ENCODE measurements around the gene VCP.

Gene VCP

DNA sequence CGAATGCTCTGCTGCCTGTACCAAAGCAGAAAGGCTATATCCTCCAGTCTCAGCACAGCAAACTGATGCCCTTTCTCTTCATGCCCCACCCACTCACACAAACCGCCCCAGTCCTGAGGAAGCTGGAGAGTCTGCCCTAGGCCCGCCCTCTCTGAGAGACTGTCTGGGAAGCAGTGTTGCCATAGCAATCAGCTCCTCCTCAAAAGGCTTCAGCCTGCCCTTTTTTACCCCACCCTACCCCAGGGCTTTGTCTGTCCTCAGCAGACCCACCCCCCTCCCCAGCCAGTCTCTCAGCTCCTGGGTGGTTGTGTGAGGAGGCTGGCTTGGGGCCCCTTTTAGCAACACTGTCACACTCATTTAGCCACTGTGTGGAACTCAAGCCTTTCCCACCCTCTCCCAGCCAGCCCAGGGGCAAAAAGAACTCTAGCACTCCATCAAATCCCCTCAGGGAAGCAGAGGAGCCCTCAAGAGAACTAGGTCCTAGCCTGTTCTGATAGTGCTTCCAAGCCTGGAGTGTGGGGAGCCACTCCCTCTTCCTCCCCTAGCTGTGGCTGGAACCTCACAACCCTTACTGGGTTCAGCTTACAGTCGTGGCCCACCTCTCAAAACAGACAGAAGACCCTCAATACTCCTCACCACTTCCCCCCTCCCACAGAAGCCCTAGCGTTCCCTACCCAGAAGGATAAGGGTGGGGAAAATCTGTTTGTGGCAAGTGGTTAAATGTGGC, 41.9 kb upstream of the VCP start:
- DNase-seq (ENCODE audit: low read depth, low spot score), result peak; percentile 97
- H3K4me3 ChIP-seq (ENCODE audit: low read depth, low read length), result peak overlapping the region; percentile 88
- TF ChIP-seq, protein P1, sequence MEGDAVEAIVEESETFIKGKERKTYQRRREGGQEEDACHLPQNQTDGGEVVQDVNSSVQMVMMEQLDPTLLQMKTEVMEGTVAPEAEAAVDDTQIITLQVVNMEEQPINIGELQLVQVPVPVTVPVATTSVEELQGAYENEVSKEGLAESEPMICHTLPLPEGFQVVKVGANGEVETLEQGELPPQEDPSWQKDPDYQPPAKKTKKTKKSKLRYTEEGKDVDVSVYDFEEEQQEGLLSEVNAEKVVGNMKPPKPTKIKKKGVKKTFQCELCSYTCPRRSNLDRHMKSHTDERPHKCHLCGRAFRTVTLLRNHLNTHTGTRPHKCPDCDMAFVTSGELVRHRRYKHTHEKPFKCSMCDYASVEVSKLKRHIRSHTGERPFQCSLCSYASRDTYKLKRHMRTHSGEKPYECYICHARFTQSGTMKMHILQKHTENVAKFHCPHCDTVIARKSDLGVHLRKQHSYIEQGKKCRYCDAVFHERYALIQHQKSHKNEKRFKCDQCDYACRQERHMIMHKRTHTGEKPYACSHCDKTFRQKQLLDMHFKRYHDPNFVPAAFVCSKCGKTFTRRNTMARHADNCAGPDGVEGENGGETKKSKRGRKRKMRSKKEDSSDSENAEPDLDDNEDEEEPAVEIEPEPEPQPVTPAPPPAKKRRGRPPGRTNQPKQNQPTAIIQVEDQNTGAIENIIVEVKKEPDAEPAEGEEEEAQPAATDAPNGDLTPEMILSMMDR (IDR thresholded peaks at IDR 0.05; ENCODE audit: low read depth, low read length), result no peak
- in situ Hi-C loops (cut with HindIII; ENCODE audit: low sequenced_read_pairs), result no loop called here

DNA sequence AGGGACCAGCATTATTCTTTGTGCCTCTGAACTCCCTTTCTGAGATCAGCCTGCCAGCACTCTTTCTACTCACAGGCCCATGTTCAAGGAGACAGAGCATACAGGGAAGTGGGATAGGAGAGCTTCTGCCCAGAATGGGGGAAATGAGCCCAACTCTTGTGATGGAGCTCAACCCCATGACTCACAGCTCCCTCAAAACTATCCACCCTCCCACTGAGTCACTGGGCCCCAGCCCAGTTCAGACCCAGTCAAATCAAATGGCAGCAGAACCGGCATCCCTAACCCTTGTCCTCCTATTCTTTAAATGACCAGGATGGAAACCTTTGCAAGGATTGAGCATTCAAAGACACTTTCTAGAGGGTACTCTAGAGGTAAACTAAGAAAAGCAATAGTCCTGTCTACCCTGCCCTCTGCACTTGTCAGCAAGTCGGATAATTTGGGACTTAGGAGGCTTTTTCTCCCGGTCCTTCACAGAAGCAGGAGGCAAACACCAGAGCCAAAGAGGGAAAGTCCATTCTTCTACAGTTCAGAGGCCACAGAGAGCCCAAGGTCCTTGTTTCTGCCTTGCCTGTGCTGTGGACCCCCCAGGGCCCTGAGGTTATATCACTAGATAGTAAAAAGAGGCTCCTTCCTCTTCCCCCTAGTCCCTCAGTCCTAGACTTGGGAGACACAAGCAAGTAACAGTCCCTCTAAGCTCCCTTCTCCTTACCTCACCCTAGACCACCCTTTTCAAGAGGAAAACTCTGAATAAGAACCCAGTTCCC, 40.0 kb upstream of the VCP start:
- in situ Hi-C loops (cut with HindIII; ENCODE audit: low sequenced_read_pairs), result no loop called here
- H3K4me3 ChIP-seq (ENCODE audit: low read depth, low read length), result peak overlapping the region; percentile 37
- TF ChIP-seq, protein P1 (IDR thresholded peaks at IDR 0.05; ENCODE audit: low read depth, low read length), result no peak

DNA sequence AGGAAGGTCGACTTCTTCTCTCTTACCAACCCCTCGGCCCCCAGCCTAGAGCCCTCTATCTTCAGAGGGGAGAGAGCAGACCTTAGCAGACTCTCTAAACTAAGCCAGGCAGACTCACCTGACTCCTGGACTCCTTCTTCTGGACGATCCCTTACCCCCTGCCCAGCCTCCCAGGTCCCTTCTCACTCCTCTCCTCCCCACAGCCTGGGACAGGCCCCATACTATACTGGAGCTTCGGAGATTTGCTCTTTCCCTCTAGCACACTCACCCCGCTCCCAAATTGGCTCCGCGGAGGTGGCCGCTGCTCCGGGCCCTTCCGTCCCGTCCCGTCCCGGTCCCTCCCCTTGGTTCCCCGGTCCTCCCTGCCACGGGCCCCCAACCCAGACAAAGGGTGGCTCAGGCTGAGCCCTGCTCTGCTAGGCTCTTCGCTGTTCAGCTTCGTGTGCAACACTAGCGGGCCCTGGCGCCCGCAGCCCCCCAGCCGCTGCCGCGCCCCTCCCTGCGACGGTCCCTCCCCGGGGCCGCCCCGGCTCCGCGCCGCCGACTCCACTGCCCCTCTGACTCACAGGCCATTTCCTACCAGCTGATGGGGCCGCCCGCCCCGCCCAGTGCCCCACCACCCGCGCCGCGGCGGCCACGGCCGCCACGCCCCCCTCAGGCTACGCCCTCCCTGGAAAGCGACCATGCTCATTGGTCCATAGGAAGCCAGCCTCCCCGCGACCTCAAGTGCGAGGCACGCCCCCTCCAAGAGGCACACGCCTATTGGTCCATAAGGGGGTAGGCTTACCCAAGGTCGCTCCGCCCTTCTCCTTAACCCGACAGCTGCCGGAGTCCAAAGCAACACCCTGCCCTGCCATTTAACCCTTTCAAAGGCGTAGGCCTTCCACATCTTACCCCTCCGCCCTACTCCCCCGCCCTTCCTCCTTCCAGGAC, 38.8 kb upstream of the VCP start:
- H3K4me3 ChIP-seq (ENCODE audit: low read depth, low read length), result peak overlapping the region; percentile 64
- DNase-seq (ENCODE audit: low read depth, low spot score), result peak; percentile 99
- in situ Hi-C loops (cut with HindIII; ENCODE audit: low sequenced_read_pairs), result no loop called here
- TF ChIP-seq, protein P1 (IDR thresholded peaks at IDR 0.05; ENCODE audit: low read depth, low read length), result no peak

More for the DNA sequence above, 40.0 kb upstream of the VCP start:
- DNase-seq (ENCODE audit: low read depth, low spot score), result peak; percentile 40

DNA sequence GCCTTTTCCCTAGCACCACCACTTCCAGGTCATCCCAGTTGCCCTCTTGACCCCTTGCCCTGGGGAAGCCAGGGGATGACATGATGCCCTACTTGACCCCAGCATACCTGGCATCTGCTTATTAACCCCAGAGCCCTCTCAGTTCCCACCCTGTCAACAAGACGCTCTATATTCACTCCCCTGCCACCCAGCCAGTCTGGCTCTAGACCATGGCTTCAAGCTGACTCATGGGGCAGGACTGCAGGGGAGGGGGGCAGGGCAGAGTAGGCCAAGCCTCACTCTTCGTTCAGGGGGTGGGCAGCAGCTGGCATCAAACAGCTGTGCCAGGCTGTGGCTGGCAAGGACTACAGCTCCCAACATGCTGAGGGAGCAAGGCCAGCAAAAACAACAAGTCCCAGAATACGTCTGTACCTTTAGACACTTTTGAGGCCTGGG, 37.9 kb upstream of the VCP start:
- DNase-seq (ENCODE audit: low read depth, low spot score), result peak; percentile 51
- in situ Hi-C loops (cut with HindIII; ENCODE audit: low sequenced_read_pairs), result no loop called here
- TF ChIP-seq, protein P1 (IDR thresholded peaks at IDR 0.05; ENCODE audit: low read depth, low read length), result no peak
- peak overlapping the region; percentile 64 for H3K4me3 ChIP-seq (ENCODE audit: low read depth, low read length)

DNA sequence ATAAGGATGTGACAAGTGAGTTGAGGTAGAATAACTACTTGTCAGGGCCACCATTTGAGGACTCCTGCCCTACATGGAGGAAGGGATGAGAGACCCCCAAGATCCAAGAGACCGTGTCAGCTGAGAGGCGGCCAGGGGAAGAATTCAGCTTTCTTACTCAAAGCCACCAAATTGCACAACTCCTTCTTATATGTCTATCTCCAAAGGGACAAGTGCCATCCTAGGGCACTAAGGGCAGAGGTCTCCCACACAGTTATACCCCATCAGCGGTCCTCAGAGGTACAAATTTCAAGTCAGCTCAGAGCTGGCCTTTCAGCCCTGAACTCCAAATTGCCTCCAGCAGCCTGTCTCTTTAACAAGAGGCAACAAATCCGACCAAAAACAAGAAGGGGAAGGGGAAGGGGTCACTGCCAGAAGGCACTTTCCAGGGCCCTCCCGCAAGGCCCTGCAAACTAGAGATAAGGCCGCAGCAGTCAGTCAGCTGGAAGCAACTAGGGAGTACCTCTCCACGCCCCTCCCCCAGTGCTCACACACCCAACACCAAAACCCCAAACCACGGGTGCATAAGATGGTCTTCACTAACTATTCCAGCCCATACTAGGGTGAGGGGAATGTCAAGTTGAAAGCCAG, 36.6 kb upstream of the VCP start:
- TF ChIP-seq, protein P1 (IDR thresholded peaks at IDR 0.05; ENCODE audit: low read depth, low read length), result no peak
- no peak overlapping the region for H3K4me3 ChIP-seq (ENCODE audit: low read depth, low read length)
- DNase-seq (ENCODE audit: low read depth, low spot score), result no peak
- in situ Hi-C loops (cut with HindIII; ENCODE audit: low sequenced_read_pairs), result no loop called here

DNA sequence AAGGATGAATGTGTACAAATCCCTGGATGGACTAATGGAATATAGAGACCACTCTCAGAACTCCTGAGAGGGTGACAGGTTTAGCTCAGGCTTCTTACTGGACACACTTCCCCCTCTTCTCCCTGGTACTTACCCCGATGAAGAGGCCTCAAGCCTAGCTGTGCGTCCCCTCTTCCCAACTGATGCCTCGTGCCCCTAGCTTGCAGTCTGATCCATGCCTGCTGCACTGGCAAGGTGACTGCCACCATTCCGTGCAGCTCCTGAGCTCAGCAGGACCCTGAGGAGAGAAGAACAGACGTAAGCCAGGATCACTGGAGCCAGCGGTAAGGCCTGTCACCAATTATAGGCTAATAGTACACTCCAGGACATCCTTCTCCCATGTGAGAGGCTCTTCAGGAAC, 36.0 kb upstream of the VCP start:
- H3K4me3 ChIP-seq (ENCODE audit: low read depth, low read length), result no peak overlapping the region
- in situ Hi-C loops (cut with HindIII; ENCODE audit: low sequenced_read_pairs), result no loop called here
- TF ChIP-seq, protein P1 (IDR thresholded peaks at IDR 0.05; ENCODE audit: low read depth, low read length), result no peak
- DNase-seq (ENCODE audit: low read depth, low spot score), result no peak
